K562 (cell line): ENCODE measurements around the gene FDX2. TPM values are rescaled to one million over a fixed set of nuclear protein-coding genes. Genes with fewer than 3 reads are reported as not detected.
"Not testable (repeated sequence)": the region's sequence is repeated elsewhere in the genome, so short reads cannot be mapped to it uniquely, and the experiment has no call there.

Source experiments
- ATAC-seq: fragments of 200-7000 bp; cut with Tn5 transposase; 3 replicates; pipeline ENCODE4 v1.9.1; 2020; ENCODE audit warnings: moderate library complexity
- BruUV-seq: library from RNA; stranded (reverse); fragments of 400-500 nt; replicated peaks from 2 replicates; lab custom pipeline; 2021; lab: Mats Ljungman, UMichigan
- CTCF ChIA-PET: fragments of 300-600 bp; formaldehyde crosslinking; extraction: SDS; loops from one replicate; lab custom pipeline; 2021; ENCODE audit warnings: low intra/inter-chr PET ratio; lab: Yijun Ruan, JAX
- POLR2A ChIA-PET: fragments of 300-600, 350-650 bp; sonication (Branson Sonifier 250); formaldehyde crosslinking; extraction: SDS; loops from one replicate; lab custom pipeline; 2021; ENCODE audit warnings: antibody characterized with exemption, inconsistent platforms; lab: Yijun Ruan, JAX
- DNase-seq, 4 experiments: peaks; one replicate each; pipeline versions ENCODE4 v3.0.0 to v3.0.0-alpha.2; 2011 to 2018; ENCODE audit warnings: low spot score in 3 of 4, mixed read lengths in 3 of 4; ENCODE audit errors: extremely low read depth in 1 of 4
- FAIRE-seq: peaks from 2 replicates; lab custom pipeline; 2011; peaks lifted over from hg19 to GRCh38; lab: Jason Lieb, UNC
- H2AFZ ChIP-seq: 2 replicates; pipeline ENCODE4 v1.6.0; 2011; ENCODE audit warnings: low read depth, low read length, control low read depth, inconsistent platforms
- H3K27ac ChIP-seq: fragments of 200-600 bp; 3 replicates; pipeline ENCODE4 v1.8.0; 2011; ENCODE audit warnings: low read depth, mild to moderate bottlenecking, control low read depth, inconsistent platforms, low read length, moderate library complexity, mixed read lengths; ENCODE audit errors: extremely low read depth
- H3K27me3 ChIP-seq, 2 experiments: fragments of 300-600 bp in 1 of 2; 2 replicates in 1 of 2; 3 replicates in 1 of 2; pipeline versions ENCODE4 v1.6.0 to v1.8.0; 2011; ENCODE audit warnings: inconsistent platforms in 2 of 2, low read length in 2 of 2, mild to moderate bottlenecking in 1 of 2, mixed read lengths in 1 of 2, moderate library complexity in 1 of 2; ENCODE audit not compliant: control insufficient read depth in 2 of 2, insufficient read depth in 2 of 2
- H3K36me3 ChIP-seq: fragments of 300-600 bp; 3 replicates; pipeline ENCODE4 v1.8.0; 2011; ENCODE audit warnings: mild to moderate bottlenecking, low read length, inconsistent platforms; ENCODE audit not compliant: control insufficient read depth, insufficient read depth
- H3K4me1 ChIP-seq, 2 experiments: fragments of 200-600 bp in 1 of 2; replicated peaks in 1 of 2; 2 replicates in 1 of 2; 3 replicates in 1 of 2; pipeline versions ENCODE4 v1.5.1 to v1.8.0; 2011; ENCODE audit warnings: inconsistent platforms in 2 of 2, low read length in 2 of 2, mild to moderate bottlenecking in 1 of 2, mixed read lengths in 1 of 2, moderate library complexity in 1 of 2; ENCODE audit not compliant: control insufficient read depth in 2 of 2, insufficient read depth in 2 of 2
- H3K4me2 ChIP-seq: 2 replicates; pipeline ENCODE4 v1.6.1; 2011; ENCODE audit warnings: low read length, control low read depth, inconsistent platforms, mixed read lengths; ENCODE audit not compliant: insufficient read depth
- H3K4me3 ChIP-seq: fragments of 200-600 bp; sonication (generic), shearing (Covaris generic); 2 replicates; pipeline ENCODE4 v1.5.1; 2016; ENCODE audit warnings: control low read depth, inconsistent platforms
- H3K79me2 ChIP-seq: fragments of 200-600 bp; 3 replicates; pipeline ENCODE4 v1.8.0; 2011; ENCODE audit warnings: low read length, inconsistent platforms; ENCODE audit not compliant: control insufficient read depth, insufficient read depth
- H3K9ac ChIP-seq, 2 experiments: 2 replicates each; pipeline versions ENCODE4 v1.6.0 to v1.6.1; 2011; ENCODE audit warnings: low read depth in 2 of 2, low read length in 2 of 2, control low read depth in 1 of 2, inconsistent platforms in 1 of 2, mild to moderate bottlenecking in 1 of 2, mixed read lengths in 1 of 2; ENCODE audit not compliant: insufficient read depth in 1 of 2
- H3K9me1 ChIP-seq: one replicate; pipeline ENCODE4 v1.6.0; 2011; ENCODE audit warnings: inconsistent platforms, mild to moderate bottlenecking, low read length, moderate library complexity; ENCODE audit not compliant: control insufficient read depth, insufficient read depth
- H3K9me3 ChIP-seq: replicated peaks from 2 replicates; pipeline ENCODE4 v1.5.1; 2011; ENCODE audit warnings: low read depth, low read length, inconsistent platforms; ENCODE audit not compliant: control insufficient read depth, insufficient read depth
- H4K20me1 ChIP-seq: replicated peaks from 2 replicates; pipeline ENCODE4 v1.6.1; 2011; ENCODE audit warnings: low read length, inconsistent platforms, mixed read lengths; ENCODE audit not compliant: control insufficient read depth, insufficient read depth
- BACH1 ChIP-seq: fragments of 200-800 bp; sonication (Bioruptor generic); IDR thresholded peaks from 2 replicates; pipeline ENCODE4 v1.6.1; 2016; ENCODE audit warnings: missing genetic modification characterization, missing compliant biosample characterization
- BCOR ChIP-seq: fragments of 450-650 bp; IDR thresholded peaks from 2 replicates; pipeline ENCODE4 v1.6.1; 2016
- BDP1 ChIP-seq: IDR thresholded peaks from 3 replicates; pipeline ENCODE4 v1.6.1; 2011; ENCODE audit not compliant: insufficient read length, insufficient read depth
- CHCHD3 ChIP-seq: fragments of 250-450 bp; sonication (Bioruptor Pico); IDR thresholded peaks from 2 replicates; pipeline ENCODE4 v2.1.2; 2022; ENCODE audit warnings: mild to moderate bottlenecking
- HDAC1 ChIP-seq, 2 experiments: fragments of 450-650 bp; IDR thresholded peaks; 2 replicates each; pipeline ENCODE4 v1.6.1; 2016 to 2017; ENCODE audit warnings: inconsistent platforms in 1 of 2, mild to moderate bottlenecking in 1 of 2, moderate library complexity in 1 of 2
- NBN ChIP-seq: fragments of 450-650 bp; IDR thresholded peaks from 2 replicates; pipeline ENCODE4 v1.6.1; 2016; ENCODE audit warnings: low read depth, mild to moderate bottlenecking
- PHF21A ChIP-seq: fragments of 450-650 bp; IDR thresholded peaks from 2 replicates; pipeline ENCODE4 v1.6.1; 2017; ENCODE audit warnings: low read depth, borderline replicate concordance
- POLR2A ChIP-seq: fragments of 450-650 bp; conservative IDR thresholded peaks from 2 replicates; pipeline ENCODE4 v1.6.1; 2016
- RNF219 ChIP-seq: fragments of 250-450 bp; sonication (Bioruptor Pico); IDR thresholded peaks from 2 replicates; pipeline ENCODE4 v1.5.0; 2022; ENCODE audit warnings: mild to moderate bottlenecking
- TAF15 ChIP-seq: fragments of 200-400 bp; formaldehyde crosslinking; IDR thresholded peaks from 2 replicates; pipeline ENCODE4 v1.6.1; 2017; ENCODE audit warnings: mild to moderate bottlenecking, low read depth, low read length, moderate library complexity
- ZKSCAN3 ChIP-seq: fragments of 250-450 bp; sonication (Bioruptor Pico); IDR thresholded peaks from 2 replicates; pipeline ENCODE4 v1.4.0; 2020
- ZNF133 ChIP-seq: fragments of 250-450 bp; sonication (Bioruptor Pico); IDR thresholded peaks from 2 replicates; pipeline ENCODE4 v1.4.0; 2020; ENCODE audit warnings: mild to moderate bottlenecking
- ZNF24 ChIP-seq: fragments of 450-650 bp; IDR thresholded peaks from 2 replicates; pipeline ENCODE4 v1.6.1; 2016
- WGBS: fragments of 100-300 bp; shearing (Covaris generic); methylation state at CpG from one replicate; pipeline ENCODE4 v1.1.6; 2016; ENCODE audit warnings: low coverage, mixed read lengths; ENCODE audit not compliant: insufficient coverage; ENCODE audit errors: missing lambda C conversion rate; 5-methylcytosine and 5-hydroxymethylcytosine counted together
- in situ Hi-C: fragments of 300-500 bp; cut with MboI; formaldehyde crosslinking; loops from 4 replicates; pipeline ENCODE4 v1.15.0; 2018; ENCODE audit warnings: inconsistent platforms, mixed read lengths
- intact Hi-C: fragments of 100-400 bp; cut with micrococcal nuclease; formaldehyde crosslinking; loops from 2 replicates; pipeline ENCODE4 v1.14.2; 2022
- polyA plus RNA-seq, 8 experiments: library from polyadenylated mRNA; depleted of rRNA in 4 of 8; stranded (reverse) in 5 of 8; unstranded in 3 of 8; fragments of >200 nt; fragmentation: Nextera tagmentation in 2 of 8; fragmentation: Illumina TruSeq in 1 of 8; extraction: Ambion mirVana in 2 of 8; extraction: Trizol in 1 of 8; gene quantifications; 2 replicates each; pipeline versions ENCODE4 v1.2.1 to v1.2.3, GENCODE V29; 2011 to 2014; ENCODE audit warnings: inconsistent platforms in 1 of 8, missing spikeins in 1 of 8
- total RNA-seq, 7 experiments: library from RNA; depleted of rRNA in 6 of 7; stranded (reverse); fragments of >200 nt in 6 of 7; fragmentation: Illumina TruSeq in 2 of 7; extraction: Trizol in 2 of 7; gene quantifications; 2 replicates each; pipeline versions ENCODE4 v1.2.1 to v1.2.3, GENCODE V29; 2011 to 2021; ENCODE audit warnings: low replicate concordance in 1 of 7
- TF ChIP-seq, protein P1 (sequence below): fragments of 450-650 bp; formaldehyde crosslinking; IDR thresholded peaks from 2 replicates; pipeline ENCODE4 v1.4.0; 2020; ENCODE audit warnings: mild to moderate bottlenecking, moderate library complexity

The FDX2 gene
- total and polyA plus RNA-seq, 9 of the 15 experiments (the other 6 are each of a cell fraction or from before 2014, with no cell fraction given): 2.5 to 49.8 (median 29.7) TPM

DNA sequence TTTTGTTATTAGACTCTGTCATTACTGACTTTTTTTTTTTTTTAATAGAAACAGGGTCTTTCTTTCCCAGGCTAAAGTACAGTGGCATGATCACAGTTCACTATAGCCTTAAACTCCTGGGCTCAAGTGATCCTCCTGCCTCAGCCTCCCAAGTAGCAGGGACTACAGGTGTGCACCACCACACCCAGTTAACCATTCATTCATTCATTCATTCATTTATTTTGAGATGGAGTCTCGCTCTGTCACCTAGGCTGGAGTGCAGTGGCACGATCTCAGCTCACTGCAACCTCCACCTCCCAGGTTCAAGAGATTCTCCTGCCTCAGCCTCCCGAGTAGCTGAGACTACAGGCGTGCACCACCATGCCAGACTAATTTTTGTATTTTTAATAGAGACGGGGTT lies 33.8 kb downstream of the FDX2 start:
- peak; percentile 89 for TF ChIP-seq ZNF24
- peak; percentile 57; the same call in 1 of the 2 replicates for TF ChIP-seq BCOR
- 0 out of 2 replicates have a peak, but pooled peaks have one; percentile 34 for TF ChIP-seq POLR2A
- 80% methylated on average over 4 of the region's 5 CpGs for WGBS
- intact Hi-C loops, H3K9me1 ChIP-seq, H3K27ac ChIP-seq, ATAC-seq, H3K9me3 ChIP-seq, H3K4me3 ChIP-seq, CTCF ChIA-PET, H3K9ac ChIP-seq, POLR2A ChIA-PET, H4K20me1 ChIP-seq, FAIRE-seq, H3K4me2 ChIP-seq, BruUV-seq, DNase-seq, in situ Hi-C loops, H3K27me3 ChIP-seq, H2AFZ ChIP-seq: not testable (repeated sequence)
- H3K79me2 ChIP-seq: peaks cover 14% of the 10 kb centered on the region
- peaks cover 85% of the 10 kb centered on the region for H3K36me3 ChIP-seq
- H3K4me1 ChIP-seq: peaks cover 28 to 38% of the 10 kb centered on the region in 2 experiments; a peak in 4 of 5 replicates

- Histone ChIP-seq H2AFZ (no peak overlapping the region), H3K4me1 (peaks cover 11 to 21% of the 10 kb centered on the region in 2 experiments; a peak in 4 of 5 replicates), H3K27me3 (no peaks in the 10 kb centered on the region), H3K9me3 (no peaks in the 10 kb centered on the region)
- no peak for DNase-seq
- CTCF ChIA-PET: no interaction called here
- TF ChIP-seq CHCHD3: no peak
- no peak for TF ChIP-seq BDP1
- no peak for TF ChIP-seq BACH1 (tag)
- no peak for TF ChIP-seq RNF219 (CRISPR knock-in tag)
- TF ChIP-seq ZNF133 (CRISPR knock-in tag): no peak
- TF ChIP-seq PHF21A: no peak
- no peak for TF ChIP-seq ZKSCAN3 (CRISPR knock-in tag)
- TF ChIP-seq NBN: no peak
- TF ChIP-seq TAF15: no peak
- no peak for TF ChIP-seq HDAC1 (IDR thresholded peaks at IDR 0.05)
- TF ChIP-seq, protein P1, sequence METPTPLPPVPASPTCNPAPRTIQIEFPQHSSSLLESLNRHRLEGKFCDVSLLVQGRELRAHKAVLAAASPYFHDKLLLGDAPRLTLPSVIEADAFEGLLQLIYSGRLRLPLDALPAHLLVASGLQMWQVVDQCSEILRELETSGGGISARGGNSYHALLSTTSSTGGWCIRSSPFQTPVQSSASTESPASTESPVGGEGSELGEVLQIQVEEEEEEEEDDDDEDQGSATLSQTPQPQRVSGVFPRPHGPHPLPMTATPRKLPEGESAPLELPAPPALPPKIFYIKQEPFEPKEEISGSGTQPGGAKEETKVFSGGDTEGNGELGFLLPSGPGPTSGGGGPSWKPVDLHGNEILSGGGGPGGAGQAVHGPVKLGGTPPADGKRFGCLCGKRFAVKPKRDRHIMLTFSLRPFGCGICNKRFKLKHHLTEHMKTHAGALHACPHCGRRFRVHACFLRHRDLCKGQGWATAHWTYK (CRISPR knock-in tag): no peak
- TF ChIP-seq, all 486 proteins: peak for 0
- no peak for ATAC-seq
- H3K79me2 ChIP-seq: peaks cover 8% of the 10 kb centered on the region; the same call in 2 of the 3 replicates
- no peak for FAIRE-seq
- H3K36me3 ChIP-seq: peaks cover 82% of the 10 kb centered on the region; the same call in 2 of the 3 replicates
- H3K9me1 ChIP-seq: peaks cover 1% of the 10 kb centered on the region
- H3K4me3 ChIP-seq: no peak overlapping the region
- WGBS: 87% methylated on average over 5 of the region's 5 CpGs
- in situ Hi-C loops: no loop called here
- peak overlapping the region in 1 of 2 experiments; percentile 36; a peak in 1 of 4 replicates for H3K9ac ChIP-seq
- POLR2A ChIA-PET: interaction anchor here (0.9 to 1.9 kb wide), 4 partner anchors 8 to 92 kb away, joined by 3 to 15 read pairs (median 6); partner anchors contain the start of genes ICAM1 and ICAM5
- intact Hi-C loops: no loop called here
- no peak overlapping the region for H3K27ac ChIP-seq
- no TSS peak for BruUV-seq
- no peak overlapping the region for H3K4me2 ChIP-seq
- no peaks in the 10 kb centered on the region for H4K20me1 ChIP-seq
Measured at GRCh38 chr19:10279737-10280442, 35.9 kb downstream of the FDX2 start.
